ENCODE data around the gene DDN.

DNA sequence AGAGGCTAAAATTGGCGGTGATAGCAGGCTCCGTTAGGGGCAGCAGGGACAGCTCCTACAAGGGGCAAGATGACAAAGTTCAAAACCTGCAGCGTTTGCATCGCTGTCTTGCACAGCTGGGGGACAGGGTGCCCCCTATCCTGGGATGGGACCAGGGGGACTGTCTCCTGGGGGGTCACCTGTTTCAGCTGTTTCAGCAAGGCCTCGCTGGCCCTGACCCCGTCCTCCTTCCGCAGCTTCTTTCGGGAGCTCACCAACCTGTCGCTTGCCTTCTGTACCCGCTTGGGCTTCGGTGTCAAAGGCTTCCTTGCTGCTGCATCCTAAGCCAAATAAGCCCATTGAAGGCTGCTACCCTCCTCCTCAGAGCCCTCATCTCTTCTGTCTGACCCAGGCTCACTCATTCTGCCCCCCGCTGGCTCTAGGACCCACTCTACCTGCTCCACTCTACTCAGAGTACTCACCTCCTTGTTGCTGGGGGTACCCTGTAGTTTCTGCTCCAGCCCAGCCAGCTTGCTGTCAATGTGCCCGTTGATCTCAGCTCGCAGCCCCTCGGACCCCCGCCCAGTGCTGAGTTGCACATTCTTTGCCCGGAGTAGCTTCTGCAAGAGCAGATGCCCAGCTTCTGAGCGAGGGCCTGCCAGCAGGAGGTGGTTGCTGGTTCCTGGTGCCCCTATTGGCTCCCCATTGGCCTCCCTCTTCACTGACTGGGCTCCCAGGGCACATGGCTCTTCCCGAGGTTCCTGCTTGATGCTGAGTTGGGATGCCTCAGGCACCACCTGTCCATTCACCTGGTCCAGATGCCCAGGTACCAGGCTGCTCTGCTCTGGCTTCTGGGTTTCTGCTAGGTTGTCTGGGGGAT lies 31.8 kb upstream of the DDN start:
- TF ChIP-seq, protein P1, sequence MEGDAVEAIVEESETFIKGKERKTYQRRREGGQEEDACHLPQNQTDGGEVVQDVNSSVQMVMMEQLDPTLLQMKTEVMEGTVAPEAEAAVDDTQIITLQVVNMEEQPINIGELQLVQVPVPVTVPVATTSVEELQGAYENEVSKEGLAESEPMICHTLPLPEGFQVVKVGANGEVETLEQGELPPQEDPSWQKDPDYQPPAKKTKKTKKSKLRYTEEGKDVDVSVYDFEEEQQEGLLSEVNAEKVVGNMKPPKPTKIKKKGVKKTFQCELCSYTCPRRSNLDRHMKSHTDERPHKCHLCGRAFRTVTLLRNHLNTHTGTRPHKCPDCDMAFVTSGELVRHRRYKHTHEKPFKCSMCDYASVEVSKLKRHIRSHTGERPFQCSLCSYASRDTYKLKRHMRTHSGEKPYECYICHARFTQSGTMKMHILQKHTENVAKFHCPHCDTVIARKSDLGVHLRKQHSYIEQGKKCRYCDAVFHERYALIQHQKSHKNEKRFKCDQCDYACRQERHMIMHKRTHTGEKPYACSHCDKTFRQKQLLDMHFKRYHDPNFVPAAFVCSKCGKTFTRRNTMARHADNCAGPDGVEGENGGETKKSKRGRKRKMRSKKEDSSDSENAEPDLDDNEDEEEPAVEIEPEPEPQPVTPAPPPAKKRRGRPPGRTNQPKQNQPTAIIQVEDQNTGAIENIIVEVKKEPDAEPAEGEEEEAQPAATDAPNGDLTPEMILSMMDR (conservative IDR thresholded peaks at IDR 0.05) = no peak
- TF ChIP-seq EZH2 (IDR thresholded peaks at IDR 0.05; ENCODE audit: low read depth) = no peak

All from PC-9 (cell line).